Activated T-cell treated with anti-CD3 and anti-CD28 coated beads for 48 hours (primary cell): Measurements from ENCODE around the gene TRIM23.

Experiments used
- DNase-seq: peaks from one replicate; pipeline ENCODE4 v3.0.0-alpha.2; 2020; ENCODE audit warnings: low read depth

TRIM23 gene

GRCh38 chr5:65563777-65564176, 60.4 kb downstream of the TRIM23 start:
- no peak for DNase-seq

GRCh38 chr5:65562731-65563701, 61.1 kb downstream of the TRIM23 start, which contains the start of the genes CENPK and PPWD1:
TSS of gene CENPK (minus strand) at chr5:65563168. CDS start at chr5:65554907, 8,261 bp downstream.
TSS of gene PPWD1 (plus strand) at chr5:65563296. CDS start at chr5:65563311, 15 bp downstream.
- DNase-seq: peak; percentile 91

- no peak for DNase-seq
Observed at GRCh38 chr5:65556718-65557117, 67.4 kb downstream of the TRIM23 start.

GRCh38 chr5:65556181-65556580, 68.0 kb downstream of the TRIM23 start:
- DNase-seq: no peak

- DNase-seq: no peak
Observed at GRCh38 chr5:65555287-65555686, 68.8 kb downstream of the TRIM23 start.

- no peak for DNase-seq
Observed at GRCh38 chr5:65553941-65554340, 70.2 kb downstream of the TRIM23 start.

GRCh38 chr5:65548281-65548680, 75.9 kb downstream of the TRIM23 start:
- DNase-seq: no peak

GRCh38 chr5:65546141-65546540, 78.0 kb downstream of the TRIM23 start:
- DNase-seq: no peak

- DNase-seq: no peak
Observed at GRCh38 chr5:65544473-65544872, 79.7 kb downstream of the TRIM23 start.

GRCh38 chr5:65539827-65540226, 84.3 kb downstream of the TRIM23 start:
- no peak for DNase-seq
